HG02588 (cell line): ENCODE measurements around the gene TRIM5.
A peak's percentile ranks its signal among the peaks of the same experiment; 100 is the strongest.
"Not testable (repeated sequence)": the region's sequence is repeated elsewhere in the genome, so short reads cannot be mapped to it uniquely, and the experiment has no call there.

Experiments used
- ATAC-seq: cut with Tn5 transposase; IDR thresholded peaks from one replicate; pipeline ENCODE4 v1.9.1; 2021; ENCODE audit warnings: mild to moderate bottlenecking, moderate library complexity; ENCODE audit not compliant: unreplicated experiment

Gene TRIM5

GRCh38 chr11:5690216-5690615, 5.3 kb upstream of the TRIM5 start:
- no peak for ATAC-seq

GRCh38 chr11:5689551-5689983, 4.7 kb upstream of the TRIM5 start, which contains the start of gene TRIM22:
Gene TRIM22 (plus strand): TSS chr11:5689790. CDS start chr11:5696233, 6,443 bp downstream.
- peak; percentile 68 for ATAC-seq

GRCh38 chr11:5688482-5688881, 3.6 kb upstream of the TRIM5 start:
- ATAC-seq: no peak

GRCh38 chr11:5686426-5686825, 1.6 kb upstream of the TRIM5 start:
- ATAC-seq: no peak

GRCh38 chr11:5684036-5684645, 733 bp downstream of the TRIM5 start:
- ATAC-seq: no peak

- not testable (repeated sequence) for ATAC-seq
These were observed 1.3 kb downstream of the TRIM5 start for GRCh38 chr11:5683620-5684019.

- ATAC-seq: not testable (repeated sequence)
These were observed 1.9 kb downstream of the TRIM5 start for GRCh38 chr11:5682890-5683441.

- ATAC-seq: no peak
These were observed 5.1 kb downstream of the TRIM5 start for GRCh38 chr11:5679811-5680210.

- ATAC-seq: no peak
These were observed 10.5 kb downstream of the TRIM5 start for GRCh38 chr11:5674391-5674790.

GRCh38 chr11:5671831-5672230, 13.0 kb downstream of the TRIM5 start:
- ATAC-seq: no peak

- no peak for ATAC-seq
These were observed 18.5 kb downstream of the TRIM5 start for GRCh38 chr11:5666402-5666793.

GRCh38 chr11:5665746-5666401, 19.0 kb downstream of the TRIM5 start:
- no peak for ATAC-seq

- no peak for ATAC-seq
These were observed 19.8 kb downstream of the TRIM5 start for GRCh38 chr11:5665051-5665570.

GRCh38 chr11:5663511-5663910, 21.4 kb downstream of the TRIM5 start:
- no peak for ATAC-seq

- ATAC-seq: no peak
These were observed 26.6 kb downstream of the TRIM5 start for GRCh38 chr11:5658318-5658717.

- not testable (repeated sequence) for ATAC-seq
These were observed 27.9 kb downstream of the TRIM5 start for GRCh38 chr11:5656956-5657355.

GRCh38 chr11:5655474-5655873, 29.4 kb downstream of the TRIM5 start:
- no peak for ATAC-seq

- ATAC-seq: no peak
These were observed 38.7 kb downstream of the TRIM5 start for GRCh38 chr11:5646139-5646538.

- ATAC-seq: no peak
These were observed 41.3 kb downstream of the TRIM5 start for GRCh38 chr11:5643585-5643984.

- no peak for ATAC-seq
These were observed 44.9 kb downstream of the TRIM5 start for GRCh38 chr11:5639953-5640352.

- peak; percentile 97 for ATAC-seq
These were observed 52.8 kb downstream of the TRIM5 start for GRCh38 chr11:5631969-5632635.

- ATAC-seq: no peak
These were observed 53.5 kb downstream of the TRIM5 start for GRCh38 chr11:5631417-5631816.
